HG03108 (cell line): ENCODE data around the gene ZFYVE9.
"Not testable (repeated sequence)": the region's sequence is repeated elsewhere in the genome, so short reads cannot be mapped to it uniquely, and the experiment has no call there.

Experiments used
- ATAC-seq: cut with Tn5 transposase; IDR thresholded peaks from one replicate; pipeline ENCODE4 v1.9.1; 2021; ENCODE audit warnings: moderate library complexity; ENCODE audit not compliant: unreplicated experiment

ZFYVE9 gene

GRCh38 chr1:52142220-52143183 is 613 bp downstream of the ZFYVE9 start:
- peak; percentile 24 for ATAC-seq

- no peak for ATAC-seq
Observed at GRCh38 chr1:52145137-52145536, 3.2 kb downstream of the ZFYVE9 start.

- not testable (repeated sequence) for ATAC-seq
Observed at GRCh38 chr1:52150445-52150844, 8.6 kb downstream of the ZFYVE9 start.

- no peak for ATAC-seq
Observed at GRCh38 chr1:52150946-52151345, 9.1 kb downstream of the ZFYVE9 start.

GRCh38 chr1:52152572-52152971 is 10.7 kb downstream of the ZFYVE9 start:
- ATAC-seq, result no peak

- ATAC-seq, result no peak
Observed at GRCh38 chr1:52153010-52153409, 11.1 kb downstream of the ZFYVE9 start.

- ATAC-seq, result no peak
Observed at GRCh38 chr1:52153898-52154297, 12.0 kb downstream of the ZFYVE9 start.

- ATAC-seq, result no peak
Observed at GRCh38 chr1:52156460-52156859, 14.6 kb downstream of the ZFYVE9 start.

- ATAC-seq, result no peak
Observed at GRCh38 chr1:52157582-52157981, 15.7 kb downstream of the ZFYVE9 start.

GRCh38 chr1:52158218-52158617 is 16.3 kb downstream of the ZFYVE9 start:
- no peak for ATAC-seq

- no peak for ATAC-seq
Observed at GRCh38 chr1:52159033-52159789, 17.3 kb downstream of the ZFYVE9 start.

- ATAC-seq, result no peak
Observed at GRCh38 chr1:52162947-52163346, 21.1 kb downstream of the ZFYVE9 start.

GRCh38 chr1:52164604-52165003 is 22.7 kb downstream of the ZFYVE9 start:
- no peak for ATAC-seq

GRCh38 chr1:52166996-52167753 is 25.3 kb downstream of the ZFYVE9 start:
- no peak for ATAC-seq

- no peak for ATAC-seq
Observed at GRCh38 chr1:52168373-52169080, 26.6 kb downstream of the ZFYVE9 start.

- not testable (repeated sequence) for ATAC-seq
Observed at GRCh38 chr1:52171149-52171548, 29.3 kb downstream of the ZFYVE9 start.

GRCh38 chr1:52179073-52179472 is 37.2 kb downstream of the ZFYVE9 start:
- ATAC-seq, result no peak

- no peak for ATAC-seq
Observed at GRCh38 chr1:52180176-52180575, 38.3 kb downstream of the ZFYVE9 start.

GRCh38 chr1:52181759-52182158 is 39.9 kb downstream of the ZFYVE9 start:
- ATAC-seq, result not testable (repeated sequence)

- ATAC-seq, result not testable (repeated sequence)
Observed at GRCh38 chr1:52182328-52182727, 40.4 kb downstream of the ZFYVE9 start.
